DND-41 (cell line): ENCODE results near the gene GALNT13.

Experiments
- ATAC-seq: fragments of 200-7000 bp; cut with Tn5 transposase; 3 replicates; pipeline ENCODE4 v1.9.1; 2021; ENCODE audit warnings: low read depth; ENCODE audit not compliant: insufficient read depth
- DNase-seq: peaks from one replicate; pipeline ENCODE4 v3.0.0-alpha.2; 2020
- H2AFZ ChIP-seq: 2 replicates; pipeline ENCODE4 v1.6.0; 2012; ENCODE audit warnings: low read depth, low read length
- H3K27ac ChIP-seq: 2 replicates; pipeline ENCODE4 v1.5.1; 2012; ENCODE audit warnings: low read length, inconsistent platforms
- H3K27me3 ChIP-seq: fragments of 200-600 bp; sonication (generic); 2 replicates; pipeline ENCODE4 v1.6.0; 2012; ENCODE audit warnings: low read length, mild to moderate bottlenecking, inconsistent platforms; ENCODE audit not compliant: insufficient read depth, poor library complexity
- H3K36me3 ChIP-seq: 2 replicates; pipeline ENCODE4 v1.5.1; 2012; ENCODE audit warnings: low read length, inconsistent platforms; ENCODE audit not compliant: insufficient read depth
- H3K4me1 ChIP-seq: 2 replicates; pipeline ENCODE4 v1.5.1; 2012; ENCODE audit warnings: mild to moderate bottlenecking, low read length; ENCODE audit not compliant: insufficient read depth
- H3K4me2 ChIP-seq: 2 replicates; pipeline ENCODE4 v1.6.0; 2012; ENCODE audit warnings: mild to moderate bottlenecking, moderate library complexity, low read length, inconsistent platforms; ENCODE audit not compliant: insufficient read depth
- H3K4me3 ChIP-seq, 2 experiments: fragments of 200-600 bp in 1 of 2; shearing (Covaris generic) in 1 of 2; 2 replicates each; pipeline ENCODE4 v1.5.1; 2012 to 2016; ENCODE audit warnings: inconsistent platforms in 2 of 2, low read length in 2 of 2, mild to moderate bottlenecking in 2 of 2, low read depth in 1 of 2, moderate library complexity in 1 of 2
- H3K79me2 ChIP-seq: 2 replicates; pipeline ENCODE4 v1.6.0; 2012; ENCODE audit warnings: low read length, inconsistent platforms; ENCODE audit not compliant: insufficient read depth
- H3K9ac ChIP-seq: 2 replicates; pipeline ENCODE4 v1.6.0; 2012; ENCODE audit warnings: low read depth, mild to moderate bottlenecking, inconsistent platforms, low read length, moderate library complexity
- H3K9me3 ChIP-seq: 2 replicates; pipeline ENCODE4 v1.5.1; 2012; ENCODE audit warnings: low read length, moderate library complexity, mild to moderate bottlenecking, inconsistent platforms; ENCODE audit not compliant: insufficient read depth, severe bottlenecking
- H4K20me1 ChIP-seq: 2 replicates; pipeline ENCODE4 v1.6.0; 2012; ENCODE audit warnings: low read length; ENCODE audit not compliant: insufficient read depth
- EZH2 ChIP-seq: IDR thresholded peaks from 3 replicates; pipeline ENCODE4 v1.6.1; 2012; ENCODE audit warnings: borderline replicate concordance, low read depth, mild to moderate bottlenecking, moderate library complexity, low read length, inconsistent platforms; ENCODE audit not compliant: severe bottlenecking
- TF ChIP-seq, protein P1 (sequence below): IDR thresholded peaks from 2 replicates; pipeline ENCODE4 v1.5.1; 2012; ENCODE audit warnings: borderline replicate concordance, low read length, moderate library complexity, mild to moderate bottlenecking; ENCODE audit not compliant: poor library complexity, severe bottlenecking; ENCODE audit errors: extremely low read depth

Gene GALNT13

DNA sequence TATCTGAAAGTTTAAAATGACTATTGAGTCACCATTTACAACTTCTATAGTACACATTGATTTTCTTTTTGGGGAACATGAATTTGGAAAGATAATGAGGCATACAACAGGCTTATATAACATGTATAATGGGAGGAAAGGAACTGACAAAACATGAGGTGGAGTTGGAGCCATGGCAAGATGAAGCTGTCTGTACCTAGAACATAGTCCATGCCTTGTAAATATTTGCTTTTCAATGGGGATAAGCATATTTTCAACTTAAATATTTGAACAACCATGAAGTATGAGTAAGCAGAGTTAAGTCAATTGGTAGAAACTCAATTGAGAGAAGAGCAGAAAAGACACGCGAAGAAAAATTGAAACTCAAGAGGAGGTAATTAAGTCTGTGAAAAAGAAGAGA, 37.1 kb upstream of the GALNT13 start:
- no peaks in the 10 kb centered on the region for H3K27me3 ChIP-seq
- no peak for TF ChIP-seq EZH2
- TF ChIP-seq, protein P1, sequence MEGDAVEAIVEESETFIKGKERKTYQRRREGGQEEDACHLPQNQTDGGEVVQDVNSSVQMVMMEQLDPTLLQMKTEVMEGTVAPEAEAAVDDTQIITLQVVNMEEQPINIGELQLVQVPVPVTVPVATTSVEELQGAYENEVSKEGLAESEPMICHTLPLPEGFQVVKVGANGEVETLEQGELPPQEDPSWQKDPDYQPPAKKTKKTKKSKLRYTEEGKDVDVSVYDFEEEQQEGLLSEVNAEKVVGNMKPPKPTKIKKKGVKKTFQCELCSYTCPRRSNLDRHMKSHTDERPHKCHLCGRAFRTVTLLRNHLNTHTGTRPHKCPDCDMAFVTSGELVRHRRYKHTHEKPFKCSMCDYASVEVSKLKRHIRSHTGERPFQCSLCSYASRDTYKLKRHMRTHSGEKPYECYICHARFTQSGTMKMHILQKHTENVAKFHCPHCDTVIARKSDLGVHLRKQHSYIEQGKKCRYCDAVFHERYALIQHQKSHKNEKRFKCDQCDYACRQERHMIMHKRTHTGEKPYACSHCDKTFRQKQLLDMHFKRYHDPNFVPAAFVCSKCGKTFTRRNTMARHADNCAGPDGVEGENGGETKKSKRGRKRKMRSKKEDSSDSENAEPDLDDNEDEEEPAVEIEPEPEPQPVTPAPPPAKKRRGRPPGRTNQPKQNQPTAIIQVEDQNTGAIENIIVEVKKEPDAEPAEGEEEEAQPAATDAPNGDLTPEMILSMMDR, result no peak
- no peak overlapping the region for H3K4me2 ChIP-seq
- no peaks in the 10 kb centered on the region for H4K20me1 ChIP-seq
- no peak overlapping the region for H3K9ac ChIP-seq
- no peak overlapping the region for H3K4me3 ChIP-seq
- ATAC-seq, result no peak
- no peak overlapping the region for H2AFZ ChIP-seq
- no peaks in the 10 kb centered on the region for H3K79me2 ChIP-seq
- DNase-seq, result no peak
- H3K9me3 ChIP-seq, result no peaks in the 10 kb centered on the region
- H3K36me3 ChIP-seq, result no peaks in the 10 kb centered on the region
- no peak overlapping the region for H3K27ac ChIP-seq
- no peaks in the 10 kb centered on the region for H3K4me1 ChIP-seq

DNA sequence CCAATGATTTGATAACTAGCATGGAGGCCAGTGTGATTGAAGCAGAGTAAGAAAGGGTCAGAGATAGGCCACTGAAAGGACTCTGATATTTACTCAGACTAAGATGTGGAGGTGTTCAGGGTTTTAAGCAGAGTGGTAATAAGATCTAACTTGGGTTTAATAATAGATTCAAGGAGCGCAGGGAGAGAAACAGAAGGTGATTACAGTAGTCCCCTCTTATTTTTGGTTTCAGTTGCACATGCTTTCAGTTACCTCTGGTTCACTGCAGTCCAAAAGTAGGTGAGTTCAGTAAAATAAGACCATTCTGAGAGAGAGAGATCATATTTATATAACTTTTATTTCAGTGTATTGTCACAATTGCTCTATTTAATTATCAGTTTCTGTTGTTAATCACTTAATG, 13.5 kb upstream of the GALNT13 start:
- ATAC-seq, result no peak
- H3K9me3 ChIP-seq, result no peaks in the 10 kb centered on the region

DNA sequence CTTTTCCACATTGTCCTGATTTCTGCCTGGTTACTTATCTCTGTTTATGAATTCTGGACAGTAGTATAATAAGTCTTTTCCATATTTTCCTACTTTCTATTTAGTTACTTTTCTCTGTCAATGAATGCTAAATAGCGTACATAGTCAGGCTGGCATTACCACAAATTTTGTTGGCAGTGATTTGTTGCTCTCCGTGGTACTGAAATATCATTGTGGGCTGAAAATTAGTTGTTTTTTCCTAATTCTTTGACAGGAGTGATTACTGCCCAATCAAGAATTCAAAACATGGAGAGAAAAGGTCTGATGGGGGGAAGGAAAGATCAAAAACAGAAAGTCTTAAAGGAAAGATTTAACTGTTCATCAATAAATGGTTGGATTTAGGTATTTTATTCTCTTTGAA, 7.7 kb upstream of the GALNT13 start:
- no peaks in the 10 kb centered on the region for H4K20me1 ChIP-seq
- no peaks in the 10 kb centered on the region for H3K9me3 ChIP-seq
- TF ChIP-seq EZH2, result no peak
- TF ChIP-seq, protein P1, result no peak
- H3K4me3 ChIP-seq, result no peak overlapping the region
- no peaks in the 10 kb centered on the region for H3K36me3 ChIP-seq
- ATAC-seq, result no peak
- no peak for DNase-seq
- no peak overlapping the region for H3K27ac ChIP-seq
- no peaks in the 10 kb centered on the region for H3K4me1 ChIP-seq
- H3K9ac ChIP-seq, result no peak overlapping the region
- no peaks in the 10 kb centered on the region for H3K79me2 ChIP-seq
- H2AFZ ChIP-seq, result no peak overlapping the region
- no peak overlapping the region for H3K4me2 ChIP-seq
- no peaks in the 10 kb centered on the region for H3K27me3 ChIP-seq

More for the DNA sequence above, 13.5 kb upstream of the GALNT13 start:
- no peak overlapping the region for H3K4me3 ChIP-seq
- no peaks in the 10 kb centered on the region for H4K20me1 ChIP-seq
- H3K36me3 ChIP-seq, result no peaks in the 10 kb centered on the region
- no peaks in the 10 kb centered on the region for H3K79me2 ChIP-seq
- no peak overlapping the region for H3K27ac ChIP-seq
- H2AFZ ChIP-seq, result no peak overlapping the region
- no peak overlapping the region for H3K4me2 ChIP-seq
- DNase-seq, result no peak
- no peaks in the 10 kb centered on the region for H3K4me1 ChIP-seq
- no peaks in the 10 kb centered on the region for H3K27me3 ChIP-seq
- TF ChIP-seq, protein P1, result no peak
- no peak for TF ChIP-seq EZH2
- H3K9ac ChIP-seq, result no peak overlapping the region

DNA sequence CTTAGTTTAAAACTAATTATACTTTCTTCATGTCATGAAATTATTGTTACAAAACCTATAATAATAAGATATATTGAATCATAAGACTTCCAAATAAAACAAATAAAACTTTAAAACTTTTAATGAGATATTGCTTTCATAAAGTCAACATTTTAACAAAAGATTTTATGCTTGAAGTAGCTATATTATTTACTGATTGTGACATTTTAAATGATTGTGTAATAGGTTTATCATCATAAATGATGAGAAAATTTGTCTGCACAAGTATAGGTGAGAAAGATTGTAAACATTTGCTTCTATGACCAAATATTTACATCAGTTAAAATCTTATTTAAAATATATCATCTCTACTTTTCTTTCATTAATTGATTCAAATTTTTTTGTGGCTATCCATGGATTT, 5.1 kb upstream of the GALNT13 start:
- no peak for DNase-seq
- H3K27me3 ChIP-seq, result no peaks in the 10 kb centered on the region

More for the DNA sequence above, 5.1 kb upstream of the GALNT13 start:
- Histone ChIP-seq H3K9me3 (peaks cover 4% of the 10 kb centered on the region), H3K36me3 (no peaks in the 10 kb centered on the region), H3K4me2 (no peak overlapping the region), H3K79me2 (no peaks in the 10 kb centered on the region), H3K4me1 (no peaks in the 10 kb centered on the region), H3K9ac (no peak overlapping the region), H2AFZ (no peak overlapping the region), H4K20me1 (no peaks in the 10 kb centered on the region), H3K27ac (no peak overlapping the region), H3K4me3 (no peak overlapping the region)
- TF ChIP-seq, protein P1, result no peak
- TF ChIP-seq EZH2, result no peak
- ATAC-seq, result no peak
